Nephron (organoid): ENCODE data around the gene COL8A2.

Experiments
- H3K27ac Mint-ChIP-seq, 3 experiments: 2 replicates each; pipeline ENCODE4 v1.8.0; 2020; ENCODE audit warnings: mixed read lengths in 3 of 3, mild to moderate bottlenecking in 2 of 3, moderate library complexity in 1 of 3
- H3K27me3 Mint-ChIP-seq: 2 replicates; pipeline ENCODE4 v1.8.0; 2021; ENCODE audit warnings: low read depth, mild to moderate bottlenecking, moderate library complexity, mixed read lengths
- H3K36me3 Mint-ChIP-seq: 2 replicates; pipeline ENCODE4 v1.8.0; 2020; ENCODE audit warnings: low read depth, mixed read lengths
- H3K4me1 Mint-ChIP-seq: 2 replicates; pipeline ENCODE4 v1.8.0; 2020; ENCODE audit warnings: mixed read lengths
- H3K4me3 Mint-ChIP-seq, 3 experiments: 2 replicates each; pipeline ENCODE4 v1.8.0; 2020; ENCODE audit warnings: mild to moderate bottlenecking in 3 of 3, mixed read lengths in 3 of 3, moderate library complexity in 2 of 3
- H3K9me3 Mint-ChIP-seq: 2 replicates; pipeline ENCODE4 v1.8.0; 2020; ENCODE audit warnings: mixed read lengths
- TF ChIP-seq, protein P1 (sequence below), 3 experiments: fragments of 200-600 bp; sonication (generic); IDR thresholded peaks; one replicate each; pipeline ENCODE4 v1.5.0; 2021; ENCODE audit warnings: antibody characterized with exemption in 3 of 3; ENCODE audit not compliant: unreplicated experiment in 3 of 3

COL8A2 gene

DNA sequence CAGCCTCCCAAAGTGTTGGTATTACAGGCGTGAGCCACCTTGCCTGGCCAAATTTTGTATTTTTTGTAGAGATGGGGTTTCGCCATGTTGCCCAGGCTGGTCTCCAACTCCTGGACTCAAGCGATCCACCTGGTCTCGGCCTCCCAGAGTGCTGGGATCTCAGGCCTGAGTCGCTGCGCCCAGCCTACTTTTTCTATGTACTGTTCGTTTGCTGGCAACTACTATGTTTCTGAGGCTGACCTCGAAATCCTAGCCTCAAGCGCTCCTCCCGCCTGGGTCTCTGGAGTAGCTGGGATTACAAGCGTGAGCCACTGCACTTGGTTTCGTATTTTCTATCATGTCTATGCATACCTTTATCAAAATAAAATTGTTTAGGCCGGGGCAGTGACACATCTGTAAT, 41.8 kb downstream of the COL8A2 start:
- no peaks in the 10 kb centered on the region for H3K4me1 Mint-ChIP-seq
- no peaks in the 10 kb centered on the region for H3K9me3 Mint-ChIP-seq
- H3K27me3 Mint-ChIP-seq: no peaks in the 10 kb centered on the region
- H3K27ac Mint-ChIP-seq: no peak overlapping the region
- TF ChIP-seq, protein P1, sequence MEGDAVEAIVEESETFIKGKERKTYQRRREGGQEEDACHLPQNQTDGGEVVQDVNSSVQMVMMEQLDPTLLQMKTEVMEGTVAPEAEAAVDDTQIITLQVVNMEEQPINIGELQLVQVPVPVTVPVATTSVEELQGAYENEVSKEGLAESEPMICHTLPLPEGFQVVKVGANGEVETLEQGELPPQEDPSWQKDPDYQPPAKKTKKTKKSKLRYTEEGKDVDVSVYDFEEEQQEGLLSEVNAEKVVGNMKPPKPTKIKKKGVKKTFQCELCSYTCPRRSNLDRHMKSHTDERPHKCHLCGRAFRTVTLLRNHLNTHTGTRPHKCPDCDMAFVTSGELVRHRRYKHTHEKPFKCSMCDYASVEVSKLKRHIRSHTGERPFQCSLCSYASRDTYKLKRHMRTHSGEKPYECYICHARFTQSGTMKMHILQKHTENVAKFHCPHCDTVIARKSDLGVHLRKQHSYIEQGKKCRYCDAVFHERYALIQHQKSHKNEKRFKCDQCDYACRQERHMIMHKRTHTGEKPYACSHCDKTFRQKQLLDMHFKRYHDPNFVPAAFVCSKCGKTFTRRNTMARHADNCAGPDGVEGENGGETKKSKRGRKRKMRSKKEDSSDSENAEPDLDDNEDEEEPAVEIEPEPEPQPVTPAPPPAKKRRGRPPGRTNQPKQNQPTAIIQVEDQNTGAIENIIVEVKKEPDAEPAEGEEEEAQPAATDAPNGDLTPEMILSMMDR (IDR thresholded peaks at IDR 0.05; ENCODE audit: unreplicated experiment in 3 of 3): no peak
- H3K4me3 Mint-ChIP-seq: peak overlapping the region; percentile 65 to 80 (median 74)
- no peaks in the 10 kb centered on the region for H3K36me3 Mint-ChIP-seq

GRCh38 chr1:36081926-36082485, 43.0 kb downstream of the COL8A2 start:
- Mint-ChIP-seq H3K4me1 (no peaks in the 10 kb centered on the region), H3K36me3 (no peaks in the 10 kb centered on the region), H3K9me3 (no peaks in the 10 kb centered on the region), H3K27me3 (no peaks in the 10 kb centered on the region), H3K4me3 (peak overlapping the region in 2 of 3 experiments; percentile 64 to 73), H3K27ac (no peak overlapping the region)
- TF ChIP-seq, protein P1 (IDR thresholded peaks at IDR 0.05; ENCODE audit: unreplicated experiment in 3 of 3): no peak

GRCh38 chr1:36080801-36081200, 44.2 kb downstream of the COL8A2 start:
- Mint-ChIP-seq H3K4me1 (no peaks in the 10 kb centered on the region), H3K27me3 (no peaks in the 10 kb centered on the region), H3K36me3 (no peaks in the 10 kb centered on the region), H3K4me3 (peak overlapping the region in 1 of 3 experiments; percentile 15), H3K9me3 (no peaks in the 10 kb centered on the region), H3K27ac (no peak overlapping the region)
- TF ChIP-seq, protein P1 (IDR thresholded peaks at IDR 0.05; ENCODE audit: unreplicated experiment in 3 of 3): no peak

GRCh38 chr1:36080236-36080635, 44.8 kb downstream of the COL8A2 start:
- Mint-ChIP-seq H3K4me3 (peak overlapping the region in 1 of 3 experiments; percentile 8), H3K9me3 (no peaks in the 10 kb centered on the region), H3K4me1 (no peaks in the 10 kb centered on the region), H3K36me3 (no peaks in the 10 kb centered on the region), H3K27me3 (no peaks in the 10 kb centered on the region), H3K27ac (no peak overlapping the region)
- TF ChIP-seq, protein P1 (IDR thresholded peaks at IDR 0.05; ENCODE audit: unreplicated experiment in 3 of 3): no peak

DNA sequence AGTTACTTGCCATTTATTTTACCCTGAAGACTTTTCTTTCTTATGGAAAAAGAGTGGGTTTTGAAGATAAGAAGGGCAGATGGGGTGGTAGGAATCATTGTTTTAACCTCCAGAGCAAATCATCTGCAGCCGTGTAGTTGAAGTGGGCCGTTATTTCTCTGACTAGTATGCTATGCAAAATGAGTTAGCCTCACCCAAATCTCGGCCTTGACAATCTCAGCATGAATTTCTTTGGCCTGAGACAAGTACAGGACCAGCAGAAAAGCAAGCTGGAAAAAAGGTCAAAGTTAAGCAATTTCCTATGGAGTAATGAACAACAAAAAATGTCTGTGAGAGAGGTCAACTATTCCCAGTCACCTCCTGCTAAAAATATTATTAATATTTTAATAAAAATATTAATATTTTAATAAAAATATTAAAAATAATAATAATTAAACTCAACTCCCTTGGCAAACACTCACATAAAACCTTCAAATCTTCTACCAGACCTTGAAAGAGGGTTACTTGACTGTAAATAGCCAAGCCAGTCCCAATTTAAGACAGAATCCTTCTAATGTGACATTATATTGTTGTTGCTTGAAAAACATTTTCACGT, 47.9 kb downstream of the COL8A2 start:
- H3K27ac Mint-ChIP-seq: no peak overlapping the region
- H3K4me3 Mint-ChIP-seq: no peak overlapping the region
- no peaks in the 10 kb centered on the region for H3K36me3 Mint-ChIP-seq
- H3K27me3 Mint-ChIP-seq: no peaks in the 10 kb centered on the region
- no peaks in the 10 kb centered on the region for H3K9me3 Mint-ChIP-seq
- TF ChIP-seq, protein P1 (IDR thresholded peaks at IDR 0.05; ENCODE audit: unreplicated experiment in 3 of 3): no peak
- H3K4me1 Mint-ChIP-seq: no peaks in the 10 kb centered on the region

- TF ChIP-seq, protein P1 (IDR thresholded peaks at IDR 0.05; ENCODE audit: unreplicated experiment in 3 of 3): no peak
- H3K27ac Mint-ChIP-seq: no peak overlapping the region
- no peaks in the 10 kb centered on the region for H3K27me3 Mint-ChIP-seq
- no peaks in the 10 kb centered on the region for H3K4me1 Mint-ChIP-seq
- H3K36me3 Mint-ChIP-seq: no peaks in the 10 kb centered on the region
- H3K9me3 Mint-ChIP-seq: no peaks in the 10 kb centered on the region
- H3K4me3 Mint-ChIP-seq: no peak overlapping the region
Observed at GRCh38 chr1:36070349-36070748, 54.7 kb downstream of the COL8A2 start.
